Bronchial epithelial cell (primary cell): ENCODE measurements around the gene UCKL1. TPM values are rescaled to one million over a fixed set of nuclear protein-coding genes. Genes with fewer than 3 reads are reported as not detected.
"Not testable (repeated sequence)": the region's sequence is repeated elsewhere in the genome, so short reads cannot be mapped to it uniquely, and the experiment has no call there.

Experiments used
- DNase-seq: peaks from one replicate; pipeline ENCODE4 v3.0.0-alpha.2; 2010; ENCODE audit warnings: low read depth
- FAIRE-seq: peaks from 2 replicates; lab custom pipeline; 2011; peaks lifted over from hg19 to GRCh38; lab: Jason Lieb, UNC
- H3K27me3 ChIP-seq: 2 replicates; pipeline ENCODE4 v1.5.1; 2011; ENCODE audit warnings: low read length; ENCODE audit not compliant: control insufficient read depth, insufficient read depth
- H3K36me3 ChIP-seq: 2 replicates; pipeline ENCODE4 v1.5.1; 2011; ENCODE audit warnings: low read length; ENCODE audit not compliant: control insufficient read depth, insufficient read depth
- H3K4me3 ChIP-seq: 2 replicates; pipeline ENCODE4 v1.5.1; 2011; ENCODE audit warnings: mild to moderate bottlenecking, low read depth, low read length, control low read depth
- CTCF ChIP-seq: IDR thresholded peaks from 2 replicates; pipeline ENCODE4 v1.5.1; 2011; ENCODE audit warnings: mild to moderate bottlenecking, moderate library complexity, low read length, control low read depth, inconsistent platforms; ENCODE audit not compliant: insufficient read depth, severe bottlenecking
- total RNA-seq: library from RNA; depleted of rRNA; stranded (reverse); fragments of >200 nt; gene quantifications from 2 replicates; pipeline ENCODE4 v1.2.1, GENCODE V29; 2014

UCKL1 gene
- total RNA-seq, 1 donor from 2014 or later: 19.0 TPM

DNA sequence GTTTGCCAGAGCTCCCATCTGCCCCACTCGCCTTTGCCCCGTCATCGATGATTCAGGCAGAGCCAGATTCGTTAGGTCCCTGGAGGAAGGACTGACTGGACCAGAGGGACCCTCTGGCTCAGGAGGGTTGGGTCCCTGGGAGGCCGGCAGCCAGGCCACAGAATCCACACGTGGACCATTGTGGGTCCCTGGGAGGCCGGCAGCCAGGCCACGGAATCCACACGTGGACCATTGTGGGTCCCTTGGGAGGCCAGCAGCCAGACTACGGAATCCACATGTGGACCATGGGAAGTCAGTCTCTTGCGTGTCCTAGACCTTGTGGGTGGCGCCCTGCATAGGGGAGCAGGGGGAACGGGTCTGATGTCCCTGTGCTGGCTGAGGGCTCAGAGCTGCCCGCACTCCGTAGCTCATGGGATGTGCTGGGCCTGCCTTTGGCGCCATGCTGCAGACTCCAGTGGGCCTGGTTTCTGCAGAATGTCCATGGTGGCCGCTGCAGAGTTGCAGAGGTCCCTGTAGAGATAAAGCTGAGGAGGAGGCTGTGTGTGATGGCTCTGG, 23.5 kb downstream of the UCKL1 start:
- Histone ChIP-seq H3K4me3 (no peak overlapping the region), H3K36me3 (peaks cover 46% of the 10 kb centered on the region), H3K27me3 (no peaks in the 10 kb centered on the region)
- no peak for TF ChIP-seq CTCF
- no peak for FAIRE-seq
- DNase-seq: no peak

- no peak for DNase-seq
Measured at GRCh38 chr20:63931735-63932134, 24.5 kb downstream of the UCKL1 start.

GRCh38 chr20:63930971-63931553, 25.2 kb downstream of the UCKL1 start:
- FAIRE-seq (no peak), DNase-seq (no peak)
- Histone ChIP-seq H3K27me3 (no peaks in the 10 kb centered on the region), H3K36me3 (peaks cover 47% of the 10 kb centered on the region), H3K4me3 (no peak overlapping the region)
- no peak for TF ChIP-seq CTCF

More at GRCh38 chr20:63931735-63932134, 24.5 kb downstream of the UCKL1 start:
- Histone ChIP-seq H3K4me3 (no peak overlapping the region), H3K27me3 (no peaks in the 10 kb centered on the region), H3K36me3 (peaks cover 46% of the 10 kb centered on the region)
- FAIRE-seq: no peak
- no peak for TF ChIP-seq CTCF

DNA sequence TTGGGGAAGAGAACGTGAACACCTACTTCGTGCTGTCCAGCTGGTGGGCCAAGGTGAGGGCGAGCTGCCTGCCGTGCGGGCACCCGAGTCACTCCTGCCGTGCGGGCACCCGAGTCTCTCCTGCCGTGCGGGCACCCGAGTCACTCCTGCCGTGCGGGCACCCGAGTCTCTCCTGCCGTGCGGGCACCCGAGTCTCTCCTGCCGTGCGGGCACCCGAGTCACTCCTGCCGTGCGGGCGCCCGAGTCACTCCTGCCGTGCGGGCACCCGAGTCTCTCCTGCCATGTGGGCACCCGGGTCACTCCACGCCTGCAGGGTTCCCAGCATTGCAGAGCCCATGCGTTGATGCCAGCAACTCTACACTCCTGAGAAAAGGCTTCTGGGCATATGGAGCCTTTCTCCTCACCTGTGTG, 26.7 kb downstream of the UCKL1 start:
- FAIRE-seq: not testable (repeated sequence)

DNA sequence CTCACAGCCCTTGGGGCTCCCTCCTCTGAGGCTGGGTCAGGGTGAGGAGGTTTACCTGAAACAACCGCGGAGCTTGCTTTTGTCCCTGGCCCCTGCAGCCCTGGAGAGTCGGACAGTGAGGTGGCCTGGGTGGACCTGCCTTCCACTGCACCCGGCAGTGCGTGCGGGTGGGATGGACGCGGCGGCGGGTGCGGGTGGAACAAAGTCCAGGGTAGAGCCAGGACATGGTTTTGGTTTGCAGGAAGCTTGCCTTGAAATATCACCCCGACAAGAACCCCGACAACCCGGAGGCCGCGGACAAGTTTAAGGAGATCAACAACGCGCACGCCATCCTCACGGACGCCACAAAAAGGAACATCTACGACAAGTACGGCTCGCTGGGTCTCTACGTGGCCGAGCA, 27.1 kb downstream of the UCKL1 start:
- DNase-seq: no peak
- TF ChIP-seq CTCF: no peak
- H3K4me3 ChIP-seq: no peak overlapping the region
- H3K36me3 ChIP-seq: peaks cover 41% of the 10 kb centered on the region
- H3K27me3 ChIP-seq: no peaks in the 10 kb centered on the region
- no peak for FAIRE-seq

More for the DNA sequence above, 26.7 kb downstream of the UCKL1 start:
- not testable (repeated sequence) for DNase-seq, H3K27me3 ChIP-seq, H3K4me3 ChIP-seq
- peaks cover 40% of the 10 kb centered on the region for H3K36me3 ChIP-seq

DNA sequence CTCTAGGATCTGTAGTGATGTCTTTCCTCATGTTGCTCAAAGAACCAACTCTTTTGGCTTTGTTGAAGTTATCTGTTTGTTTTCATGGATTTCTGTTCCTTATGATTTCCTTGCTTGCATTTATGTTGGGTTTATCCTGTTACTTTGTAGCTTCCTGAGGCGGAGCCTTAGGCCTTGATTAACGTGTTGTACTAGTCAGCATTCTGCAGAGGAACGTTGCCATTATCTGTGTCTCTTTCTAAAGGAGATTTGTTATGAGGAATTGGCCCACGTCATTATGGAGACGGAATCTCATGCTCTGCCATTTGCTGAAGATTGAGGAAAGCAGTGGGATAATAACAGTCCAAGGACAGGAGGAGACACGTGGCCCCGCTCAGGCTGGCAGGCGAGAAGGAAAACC, 29.9 kb downstream of the UCKL1 start:
- H3K36me3 ChIP-seq: peaks cover 27% of the 10 kb centered on the region
- FAIRE-seq: no peak
- TF ChIP-seq CTCF: no peak

More for the DNA sequence above, 29.9 kb downstream of the UCKL1 start:
- Histone ChIP-seq H3K4me3 (no peak overlapping the region), H3K27me3 (no peaks in the 10 kb centered on the region)
- DNase-seq: no peak
